Mesendoderm (in vitro differentiated cells): Measurements from ENCODE around the gene ANKRD39.

Experiments
- small RNA-seq: library from polyadenylated mRNA; stranded (forward); fragments of <200 nt; extraction: miRNeasy Mini kit (QIAGEN cat#:217004); gene quantifications from one replicate; pipeline ENCODE3, GENCODE V24; 2013; ENCODE audit not compliant: insufficient read depth

Gene ANKRD39

Small RNA genes within 50 kb of the gene (small RNA-seq; reads per million reads assigned to genes)
- gene MIR3127 = 6.4 reads per million, percentile 77 among the genes with 10 or more reads in this experiment
